Ascending aorta (tissue), 2 donors: ENCODE results near the gene TBC1D10A. TPM values are rescaled to one million over a fixed set of nuclear protein-coding genes. Genes with fewer than 3 reads are reported as not detected.

Source experiments
- DNase-seq, 2 donors: peaks; one replicate each; pipeline ENCODE4 v3.0.0-alpha.2; 2019; ENCODE audit warnings: low spot score in 2 of 2
- H3K27ac ChIP-seq, 2 donors: fragments of 200-600 bp; sonication (generic); one replicate each; pipeline ENCODE4 v1.5.1; 2016 to 2017; ENCODE audit warnings: mild to moderate bottlenecking in 1 of 2
- H3K27me3 ChIP-seq: fragments of 200-600 bp; sonication (generic); one replicate; pipeline ENCODE4 v1.5.1; 2017
- H3K36me3 ChIP-seq, 2 donors: fragments of 200-600 bp; sonication (generic); one replicate each; pipeline ENCODE4 v1.5.1; 2016
- H3K4me1 ChIP-seq, 2 donors: fragments of 200-600 bp; sonication (generic); one replicate each; pipeline ENCODE4 v1.5.1; 2016 to 2017; ENCODE audit warnings: mild to moderate bottlenecking in 1 of 2
- H3K4me3 ChIP-seq, 2 donors: fragments of 200-600 bp; sonication (generic); one replicate each; pipeline ENCODE4 v1.5.1; 2016 to 2017; ENCODE audit warnings: mild to moderate bottlenecking in 1 of 2
- H3K9me3 ChIP-seq, 2 donors: fragments of 200-600 bp; sonication (generic); one replicate each; pipeline ENCODE4 v1.5.1; 2016
- intact Hi-C: fragments of 100-400 bp; cut with DNase I; formaldehyde crosslinking; loops from one replicate; pipeline ENCODE4 v1.15.1; 2023
- total RNA-seq: library from RNA; depleted of rRNA; stranded (reverse); fragments of >200 nt; gene quantifications from one replicate; pipeline ENCODE4 v1.1.0, GENCODE V29; 2016
- TF ChIP-seq, protein P1 (sequence below), 3 experiments: fragments of 200-600 bp in 2 of 3; fragments of 450-650 bp in 1 of 3; sonication (generic) in 2 of 3; IDR thresholded peaks; one replicate each; pipeline ENCODE4 v1.5.1; 2016 to 2019; ENCODE audit warnings: antibody characterized with exemption in 3 of 3, mild to moderate bottlenecking in 1 of 3, moderate library complexity in 1 of 3

Gene TBC1D10A
- total RNA-seq, 1 donor from 2014 or later = 107 TPM

- TF ChIP-seq, protein P1, sequence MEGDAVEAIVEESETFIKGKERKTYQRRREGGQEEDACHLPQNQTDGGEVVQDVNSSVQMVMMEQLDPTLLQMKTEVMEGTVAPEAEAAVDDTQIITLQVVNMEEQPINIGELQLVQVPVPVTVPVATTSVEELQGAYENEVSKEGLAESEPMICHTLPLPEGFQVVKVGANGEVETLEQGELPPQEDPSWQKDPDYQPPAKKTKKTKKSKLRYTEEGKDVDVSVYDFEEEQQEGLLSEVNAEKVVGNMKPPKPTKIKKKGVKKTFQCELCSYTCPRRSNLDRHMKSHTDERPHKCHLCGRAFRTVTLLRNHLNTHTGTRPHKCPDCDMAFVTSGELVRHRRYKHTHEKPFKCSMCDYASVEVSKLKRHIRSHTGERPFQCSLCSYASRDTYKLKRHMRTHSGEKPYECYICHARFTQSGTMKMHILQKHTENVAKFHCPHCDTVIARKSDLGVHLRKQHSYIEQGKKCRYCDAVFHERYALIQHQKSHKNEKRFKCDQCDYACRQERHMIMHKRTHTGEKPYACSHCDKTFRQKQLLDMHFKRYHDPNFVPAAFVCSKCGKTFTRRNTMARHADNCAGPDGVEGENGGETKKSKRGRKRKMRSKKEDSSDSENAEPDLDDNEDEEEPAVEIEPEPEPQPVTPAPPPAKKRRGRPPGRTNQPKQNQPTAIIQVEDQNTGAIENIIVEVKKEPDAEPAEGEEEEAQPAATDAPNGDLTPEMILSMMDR (IDR thresholded peaks at IDR 0.05) = no peak
- Histone ChIP-seq H3K36me3 (peaks cover 93 to 95% of the 10 kb centered on the region in 2 donors), H3K27ac (no peak overlapping the region), H3K4me1 (peaks cover 8 to 13% of the 10 kb centered on the region in 2 donors), H3K27me3 (no peaks in the 10 kb centered on the region), H3K4me3 (no peak overlapping the region), H3K9me3 (no peaks in the 10 kb centered on the region)
- intact Hi-C loops = no loop called here
- DNase-seq = no peak
These were observed 29.9 kb downstream of the TBC1D10A start for GRCh38 chr22:30296833-30297232.

GRCh38 chr22:30296324-30296723 is 30.4 kb downstream of the TBC1D10A start:
- H3K27ac ChIP-seq = no peak overlapping the region

GRCh38 chr22:30295576-30295975 is 31.2 kb downstream of the TBC1D10A start:
- H3K36me3 ChIP-seq = peaks cover 84 to 90% of the 10 kb centered on the region in 2 donors

More at GRCh38 chr22:30296324-30296723, 30.4 kb downstream of the TBC1D10A start:
- TF ChIP-seq, protein P1 (IDR thresholded peaks at IDR 0.05) = no peak
- H3K9me3 ChIP-seq = no peaks in the 10 kb centered on the region
- intact Hi-C loops = no loop called here
- H3K4me3 ChIP-seq = no peak overlapping the region
- no peak for DNase-seq
- H3K27me3 ChIP-seq = no peaks in the 10 kb centered on the region
- H3K36me3 ChIP-seq = peaks cover 91 to 96% of the 10 kb centered on the region in 2 donors
- peaks cover 7 to 13% of the 10 kb centered on the region in 2 donors for H3K4me1 ChIP-seq

GRCh38 chr22:30294830-30295229 is 31.9 kb downstream of the TBC1D10A start:
- intact Hi-C loops = no loop called here
- H3K9me3 ChIP-seq = no peaks in the 10 kb centered on the region
- H3K27ac ChIP-seq = no peak overlapping the region
- no peak overlapping the region for H3K4me3 ChIP-seq
- peaks cover 18 to 22% of the 10 kb centered on the region in 2 donors for H3K4me1 ChIP-seq
- H3K27me3 ChIP-seq = no peaks in the 10 kb centered on the region
- TF ChIP-seq, protein P1 (IDR thresholded peaks at IDR 0.05) = no peak
- peaks cover 80 to 82% of the 10 kb centered on the region in 2 donors for H3K36me3 ChIP-seq
- DNase-seq = no peak

More at GRCh38 chr22:30295576-30295975, 31.2 kb downstream of the TBC1D10A start:
- TF ChIP-seq, protein P1 (IDR thresholded peaks at IDR 0.05) = no peak
- no peaks in the 10 kb centered on the region for H3K9me3 ChIP-seq
- no peak overlapping the region for H3K4me3 ChIP-seq
- no peaks in the 10 kb centered on the region for H3K27me3 ChIP-seq
- H3K27ac ChIP-seq = no peak overlapping the region
- H3K4me1 ChIP-seq = peaks cover 10 to 15% of the 10 kb centered on the region in 2 donors
- intact Hi-C loops = no loop called here
- DNase-seq = no peak

- Histone ChIP-seq H3K9me3 (no peaks in the 10 kb centered on the region), H3K27ac (no peak overlapping the region), H3K4me3 (no peak overlapping the region), H3K27me3 (no peaks in the 10 kb centered on the region), H3K36me3 (peaks cover 75% of the 10 kb centered on the region in 2 donors), H3K4me1 (peaks cover 19 to 22% of the 10 kb centered on the region in 2 donors)
- TF ChIP-seq, protein P1 (IDR thresholded peaks at IDR 0.05) = no peak
- DNase-seq = no peak
- intact Hi-C loops = no loop called here
These were observed 32.7 kb downstream of the TBC1D10A start for GRCh38 chr22:30294066-30294465.

DNA sequence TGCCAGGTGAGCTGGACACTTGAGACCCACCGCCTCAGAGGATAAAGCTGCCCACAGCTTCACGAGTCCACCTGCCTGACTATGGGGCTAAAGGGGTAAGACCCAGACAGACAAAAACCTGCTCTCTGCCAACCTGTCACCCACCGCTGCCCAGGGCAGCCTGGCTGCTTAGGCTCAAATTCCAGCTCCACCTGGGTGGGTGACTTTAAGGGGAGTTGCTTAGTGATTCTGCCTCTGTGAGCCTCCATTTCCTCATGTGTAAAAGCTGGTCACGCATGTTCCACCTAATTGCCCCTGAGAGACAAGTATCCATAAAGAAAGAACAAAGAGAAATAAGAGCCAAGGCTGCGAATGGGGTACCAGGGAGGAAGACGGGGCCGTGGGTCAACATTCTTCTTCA is 33.7 kb downstream of the TBC1D10A start:
- H3K4me3 ChIP-seq = no peak overlapping the region
- peaks cover 65% of the 10 kb centered on the region in 2 donors for H3K36me3 ChIP-seq

More for the DNA sequence above, 33.7 kb downstream of the TBC1D10A start:
- H3K9me3 ChIP-seq = no peaks in the 10 kb centered on the region
- H3K27ac ChIP-seq = peak overlapping the region; percentile 94 to 96
- TF ChIP-seq, protein P1 (IDR thresholded peaks at IDR 0.05) = no peak
- DNase-seq = no peak
- intact Hi-C loops = no loop called here
- H3K4me1 ChIP-seq = peaks cover 19 to 28% of the 10 kb centered on the region in 2 donors
- no peaks in the 10 kb centered on the region for H3K27me3 ChIP-seq
